OCI-LY1 (cell line): ENCODE data around the gene JPT1.
A peak's percentile ranks its signal among the peaks of the same experiment; 100 is the strongest.
"Not testable (repeated sequence)": the region's sequence is repeated elsewhere in the genome, so short reads cannot be mapped to it uniquely, and the experiment has no call there.

Experiments used
- H2AFZ ChIP-seq: fragments of 200-600 bp; sonication (generic), shearing (Covaris generic); 2 replicates; pipeline ENCODE4 v1.6.0; 2014; ENCODE audit warnings: antibody characterized with exemption, mild to moderate bottlenecking, low read length
- H3F3A ChIP-seq: fragments of 200-600 bp; sonication (generic), shearing (Covaris generic); 2 replicates; pipeline ENCODE4 v1.6.0; 2014; ENCODE audit warnings: mild to moderate bottlenecking, antibody characterized with exemption, low read length, moderate library complexity; ENCODE audit not compliant: insufficient read depth
- H3K27ac ChIP-seq: fragments of 200-600 bp; sonication (generic); 2 replicates; pipeline ENCODE4 v1.5.1; 2014; ENCODE audit warnings: low read length, mixed run types, mild to moderate bottlenecking, low read depth; ENCODE audit not compliant: poor library complexity, severe bottlenecking
- H3K27me3 ChIP-seq: fragments of 200-600 bp; sonication (generic); 2 replicates; pipeline ENCODE4 v1.6.0; 2014; ENCODE audit warnings: antibody characterized with exemption, mild to moderate bottlenecking, low read length, moderate library complexity; ENCODE audit not compliant: insufficient read depth
- H3K36me3 ChIP-seq: fragments of 200-600 bp; sonication (generic); 2 replicates; pipeline ENCODE4 v1.6.1; 2014; ENCODE audit warnings: mild to moderate bottlenecking, antibody characterized with exemption, low read length, moderate library complexity, mixed read lengths; ENCODE audit not compliant: insufficient read depth
- H3K4me1 ChIP-seq: fragments of 200-600 bp; sonication (generic); 2 replicates; pipeline ENCODE4 v1.5.1; 2014; ENCODE audit warnings: mild to moderate bottlenecking, low read length, moderate library complexity; ENCODE audit not compliant: insufficient read depth, severe bottlenecking
- H3K4me2 ChIP-seq: fragments of 200-600 bp; sonication (generic), shearing (Covaris generic); 2 replicates; pipeline ENCODE4 v1.6.1; 2014; ENCODE audit warnings: low read length
- H3K4me3 ChIP-seq: fragments of 200-600 bp; sonication (generic); 2 replicates; pipeline ENCODE4 v1.5.1; 2014; ENCODE audit warnings: low read length, low read depth, mild to moderate bottlenecking, mixed read lengths; ENCODE audit not compliant: poor library complexity, severe bottlenecking
- H3K79me2 ChIP-seq: fragments of 200-600 bp; shearing (Covaris generic); 2 replicates; pipeline ENCODE4 v1.6.1; 2016; ENCODE audit warnings: mixed run types, low read length, mixed read lengths; ENCODE audit not compliant: insufficient read depth
- H3K9ac ChIP-seq: fragments of 200-600 bp; sonication (generic), shearing (Covaris generic); 2 replicates; pipeline ENCODE4 v1.6.1; 2014; ENCODE audit warnings: mild to moderate bottlenecking, low read length, mixed read lengths
- H3K9me2 ChIP-seq: fragments of 200-600 bp; sonication (generic), shearing (Covaris generic); 2 replicates; pipeline ENCODE4 v1.6.1; 2014; ENCODE audit warnings: low read depth, mild to moderate bottlenecking, low read length, mixed read lengths
- H3K9me3 ChIP-seq: fragments of 200-600 bp; shearing (Covaris generic); 2 replicates; pipeline ENCODE4 v1.6.1; 2014; ENCODE audit warnings: low read length, mixed read lengths
- H4K20me1 ChIP-seq: fragments of 200-600 bp; sonication (generic), shearing (Covaris generic); 2 replicates; pipeline ENCODE4 v1.6.0; 2016; ENCODE audit warnings: mild to moderate bottlenecking, low read length; ENCODE audit not compliant: insufficient read depth
- CTCF ChIP-seq: fragments of 200-600 bp; sonication (generic), shearing (Covaris generic); IDR thresholded peaks from 2 replicates; pipeline ENCODE4 v1.5.1; 2017; ENCODE audit warnings: mild to moderate bottlenecking, antibody characterized with exemption, low read length, moderate library complexity, mixed read lengths
- EZH2 ChIP-seq: fragments of 200-600 bp; sonication (generic), shearing (Covaris generic); IDR thresholded peaks from 2 replicates; pipeline ENCODE4 v1.8.0; 2017; ENCODE audit warnings: borderline replicate concordance, mixed run types, mild to moderate bottlenecking, antibody characterized with exemption, low read length, moderate library complexity, mixed read lengths

JPT1 gene

GRCh38 chr17:75138519-75138918 is 15.8 kb downstream of the JPT1 start:
- H3K79me2 ChIP-seq: no peaks in the 10 kb centered on the region
- H3K4me1 ChIP-seq: peaks cover 4% of the 10 kb centered on the region
- no peaks in the 10 kb centered on the region for H3K9me2 ChIP-seq
- no peak overlapping the region for H3K4me2 ChIP-seq
- no peak overlapping the region for H3K4me3 ChIP-seq
- no peak overlapping the region for H3K27ac ChIP-seq
- H2AFZ ChIP-seq: no peak overlapping the region
- H3F3A ChIP-seq: peaks cover 12% of the 10 kb centered on the region
- H3K36me3 ChIP-seq: peaks cover 83% of the 10 kb centered on the region
- no peaks in the 10 kb centered on the region for H3K27me3 ChIP-seq
- H3K9me3 ChIP-seq: no peaks in the 10 kb centered on the region
- H4K20me1 ChIP-seq: no peaks in the 10 kb centered on the region
- no peak for TF ChIP-seq EZH2
- no peak for TF ChIP-seq CTCF
- H3K9ac ChIP-seq: no peak overlapping the region

- not testable (repeated sequence) for H3K9me3 ChIP-seq, H3K79me2 ChIP-seq, H3K4me2 ChIP-seq, H3K4me3 ChIP-seq, H3K9me2 ChIP-seq, H3K9ac ChIP-seq, H3K27me3 ChIP-seq, H2AFZ ChIP-seq, H3K4me1 ChIP-seq, H3K27ac ChIP-seq, H4K20me1 ChIP-seq
- Histone ChIP-seq H3K36me3 (peaks cover 76% of the 10 kb centered on the region), H3F3A (peaks cover 12% of the 10 kb centered on the region)
Observed at GRCh38 chr17:75137762-75138161, 16.6 kb downstream of the JPT1 start.

DNA sequence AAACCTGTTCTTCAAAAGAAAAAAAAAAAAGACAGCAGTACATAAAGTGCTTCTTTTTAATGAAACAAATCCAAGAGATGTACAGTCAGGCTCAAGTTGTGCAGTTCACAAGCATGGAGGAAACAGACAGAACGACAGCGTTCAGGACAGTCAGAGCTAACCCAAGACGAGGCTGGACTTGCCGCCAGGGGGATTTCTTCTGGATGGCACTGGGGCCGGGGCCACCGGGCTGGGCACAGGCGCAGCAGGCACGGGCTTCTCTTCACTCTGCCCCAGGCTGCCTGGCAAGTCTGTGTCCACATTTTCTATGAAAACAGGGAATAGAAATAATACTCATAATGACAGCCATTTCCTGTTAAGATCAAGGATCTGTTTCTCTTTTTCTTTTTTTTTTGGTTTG is 18.4 kb downstream of the JPT1 start:
- peaks cover 59% of the 10 kb centered on the region for H3K36me3 ChIP-seq
- H3K4me1 ChIP-seq: peaks cover 11% of the 10 kb centered on the region
- H3K9me2 ChIP-seq: no peaks in the 10 kb centered on the region
- no peak overlapping the region for H2AFZ ChIP-seq
- H3K9ac ChIP-seq: no peak overlapping the region
- no peak overlapping the region for H3K4me3 ChIP-seq
- H4K20me1 ChIP-seq: no peaks in the 10 kb centered on the region
- peaks cover 12% of the 10 kb centered on the region for H3F3A ChIP-seq
- peak overlapping the region; percentile 32 for H3K27ac ChIP-seq
- no peaks in the 10 kb centered on the region for H3K27me3 ChIP-seq
- no peak overlapping the region for H3K4me2 ChIP-seq
- no peaks in the 10 kb centered on the region for H3K9me3 ChIP-seq
- H3K79me2 ChIP-seq: no peaks in the 10 kb centered on the region
- peak; percentile 10; the same call in 1 of the 2 replicates for TF ChIP-seq CTCF
- no peak for TF ChIP-seq EZH2

GRCh38 chr17:75135452-75135851 is 18.9 kb downstream of the JPT1 start:
- Histone ChIP-seq H3K36me3 (peaks cover 54% of the 10 kb centered on the region), H3K4me2 (no peak overlapping the region), H3K4me3 (no peak overlapping the region), H3K27ac (peak overlapping the region; percentile 32), H3K9ac (no peak overlapping the region), H3K27me3 (no peaks in the 10 kb centered on the region), H3K9me2 (no peaks in the 10 kb centered on the region), H3F3A (peaks cover 12% of the 10 kb centered on the region), H4K20me1 (no peaks in the 10 kb centered on the region), H3K79me2 (no peaks in the 10 kb centered on the region), H3K4me1 (peaks cover 14% of the 10 kb centered on the region), H2AFZ (no peak overlapping the region), H3K9me3 (no peaks in the 10 kb centered on the region)
- TF ChIP-seq EZH2 (no peak), CTCF (no peak)

GRCh38 chr17:75133607-75134347 is 20.5 kb downstream of the JPT1 start:
- H2AFZ ChIP-seq, H3K4me2 ChIP-seq, H3K9ac ChIP-seq, H3K9me3 ChIP-seq, H3K79me2 ChIP-seq, H3K9me2 ChIP-seq, H4K20me1 ChIP-seq, H3K27me3 ChIP-seq, H3K4me3 ChIP-seq: not testable (repeated sequence)
- Histone ChIP-seq H3K36me3 (peaks cover 55% of the 10 kb centered on the region; the same call in 1 of the 2 replicates), H3K27ac (peak overlapping the region; percentile 34), H3F3A (peaks cover 12% of the 10 kb centered on the region), H3K4me1 (peaks cover 21% of the 10 kb centered on the region)
